B cell (primary cell): ENCODE data around the gene CERS2.

Experiments used
- EZH2 ChIP-seq: IDR thresholded peaks from 2 replicates; pipeline ENCODE4 v1.6.1; 2012; ENCODE audit warnings: borderline replicate concordance, low read depth, mild to moderate bottlenecking, moderate library complexity, low read length; ENCODE audit not compliant: insufficient read depth, poor library complexity, severe bottlenecking
- TF ChIP-seq, protein P1 (sequence below): fragments of 200-600 bp; IDR thresholded peaks from one replicate; pipeline ENCODE4 v1.8.0; 2022; ENCODE audit warnings: antibody characterized with exemption, mild to moderate bottlenecking

- no peak for TF ChIP-seq EZH2
- TF ChIP-seq, protein P1, sequence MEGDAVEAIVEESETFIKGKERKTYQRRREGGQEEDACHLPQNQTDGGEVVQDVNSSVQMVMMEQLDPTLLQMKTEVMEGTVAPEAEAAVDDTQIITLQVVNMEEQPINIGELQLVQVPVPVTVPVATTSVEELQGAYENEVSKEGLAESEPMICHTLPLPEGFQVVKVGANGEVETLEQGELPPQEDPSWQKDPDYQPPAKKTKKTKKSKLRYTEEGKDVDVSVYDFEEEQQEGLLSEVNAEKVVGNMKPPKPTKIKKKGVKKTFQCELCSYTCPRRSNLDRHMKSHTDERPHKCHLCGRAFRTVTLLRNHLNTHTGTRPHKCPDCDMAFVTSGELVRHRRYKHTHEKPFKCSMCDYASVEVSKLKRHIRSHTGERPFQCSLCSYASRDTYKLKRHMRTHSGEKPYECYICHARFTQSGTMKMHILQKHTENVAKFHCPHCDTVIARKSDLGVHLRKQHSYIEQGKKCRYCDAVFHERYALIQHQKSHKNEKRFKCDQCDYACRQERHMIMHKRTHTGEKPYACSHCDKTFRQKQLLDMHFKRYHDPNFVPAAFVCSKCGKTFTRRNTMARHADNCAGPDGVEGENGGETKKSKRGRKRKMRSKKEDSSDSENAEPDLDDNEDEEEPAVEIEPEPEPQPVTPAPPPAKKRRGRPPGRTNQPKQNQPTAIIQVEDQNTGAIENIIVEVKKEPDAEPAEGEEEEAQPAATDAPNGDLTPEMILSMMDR: no peak
These were observed 19.9 kb downstream of the CERS2 start for GRCh38 chr1:150954708-150955107.
